Mammary epithelial cell (primary cell): ENCODE data around the gene PHACTR3.

ENCODE experiments used
- CTCF ChIP-seq, 2 donors: IDR thresholded peaks in 1 of 2; conservative IDR thresholded peaks in 1 of 2; 2 replicates each; pipeline ENCODE4 v1.5.1; 2011 to 2012; ENCODE audit warnings: inconsistent platforms in 2 of 2, low read length in 2 of 2, mild to moderate bottlenecking in 2 of 2, control low read depth in 1 of 2, low read depth in 1 of 2; ENCODE audit not compliant: insufficient read depth in 1 of 2; ENCODE audit errors: extremely low read depth in 1 of 2
- EZH2 ChIP-seq: IDR thresholded peaks from 2 replicates; pipeline ENCODE4 v1.6.1; 2012; ENCODE audit warnings: low read length, inconsistent platforms, borderline replicate concordance

- TF ChIP-seq CTCF (conservative IDR thresholded peaks at IDR 0.05 in 1 of 2, IDR thresholded peaks at IDR 0.05 in 1 of 2; ENCODE audit: extremely low read depth in 1 of 2, insufficient read depth in 1 of 2, low read depth in 1 of 2, low read length in 2 of 2): no peak
- TF ChIP-seq EZH2: no peak
Measured at GRCh38 chr20:59813126-59813947, 209.0 kb downstream of the PHACTR3 start.
